OCI-LY1 (cell line): ENCODE measurements around the gene WIZ.

Source experiments
- EZH2 ChIP-seq: fragments of 200-600 bp; sonication (generic), shearing (Covaris generic); IDR thresholded peaks from 2 replicates; pipeline ENCODE4 v1.8.0; 2017; ENCODE audit warnings: borderline replicate concordance, mixed run types, mild to moderate bottlenecking, antibody characterized with exemption, low read length, moderate library complexity, mixed read lengths
- TF ChIP-seq, protein P1 (sequence below): fragments of 200-600 bp; sonication (generic), shearing (Covaris generic); IDR thresholded peaks from 2 replicates; pipeline ENCODE4 v1.5.1; 2017; ENCODE audit warnings: mild to moderate bottlenecking, antibody characterized with exemption, low read length, moderate library complexity, mixed read lengths

DNA sequence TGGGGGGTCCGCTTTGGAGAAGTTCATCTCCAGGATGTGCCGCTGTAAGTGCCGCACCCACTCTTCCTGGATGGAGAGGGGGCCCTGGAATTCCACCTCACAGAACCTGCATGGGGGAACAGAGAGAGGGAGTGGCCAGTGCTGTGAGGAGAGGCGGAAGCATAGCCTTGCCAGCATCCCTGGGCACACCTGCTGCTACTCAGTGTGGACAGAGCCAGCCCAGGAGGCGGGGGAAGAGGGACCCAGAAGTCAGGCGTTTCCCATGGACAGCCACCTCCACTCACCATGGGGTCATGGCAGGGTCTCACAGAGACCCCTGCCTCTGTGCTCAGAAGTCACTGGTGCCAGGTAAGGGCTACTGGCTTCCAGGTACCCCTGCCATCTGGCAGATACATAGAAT is 26.6 kb downstream of the WIZ start:
- TF ChIP-seq, protein P1, sequence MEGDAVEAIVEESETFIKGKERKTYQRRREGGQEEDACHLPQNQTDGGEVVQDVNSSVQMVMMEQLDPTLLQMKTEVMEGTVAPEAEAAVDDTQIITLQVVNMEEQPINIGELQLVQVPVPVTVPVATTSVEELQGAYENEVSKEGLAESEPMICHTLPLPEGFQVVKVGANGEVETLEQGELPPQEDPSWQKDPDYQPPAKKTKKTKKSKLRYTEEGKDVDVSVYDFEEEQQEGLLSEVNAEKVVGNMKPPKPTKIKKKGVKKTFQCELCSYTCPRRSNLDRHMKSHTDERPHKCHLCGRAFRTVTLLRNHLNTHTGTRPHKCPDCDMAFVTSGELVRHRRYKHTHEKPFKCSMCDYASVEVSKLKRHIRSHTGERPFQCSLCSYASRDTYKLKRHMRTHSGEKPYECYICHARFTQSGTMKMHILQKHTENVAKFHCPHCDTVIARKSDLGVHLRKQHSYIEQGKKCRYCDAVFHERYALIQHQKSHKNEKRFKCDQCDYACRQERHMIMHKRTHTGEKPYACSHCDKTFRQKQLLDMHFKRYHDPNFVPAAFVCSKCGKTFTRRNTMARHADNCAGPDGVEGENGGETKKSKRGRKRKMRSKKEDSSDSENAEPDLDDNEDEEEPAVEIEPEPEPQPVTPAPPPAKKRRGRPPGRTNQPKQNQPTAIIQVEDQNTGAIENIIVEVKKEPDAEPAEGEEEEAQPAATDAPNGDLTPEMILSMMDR, result no peak
- TF ChIP-seq EZH2, result no peak
